HG02938 (cell line): ENCODE results near the gene BUB1B.

ENCODE experiments used
- ATAC-seq: cut with Tn5 transposase; IDR thresholded peaks from one replicate; pipeline ENCODE4 v1.9.1; 2021; ENCODE audit warnings: mild to moderate bottlenecking, moderate library complexity; ENCODE audit not compliant: unreplicated experiment

BUB1B gene

GRCh38 chr15:40182358-40183029 lies 21.6 kb downstream of the BUB1B start:
- peak; percentile 51 for ATAC-seq

GRCh38 chr15:40183636-40184463 lies 23.0 kb downstream of the BUB1B start:
- ATAC-seq, result no peak

GRCh38 chr15:40190591-40190990 lies 29.7 kb downstream of the BUB1B start:
- ATAC-seq, result no peak

GRCh38 chr15:40192942-40193341 lies 32.1 kb downstream of the BUB1B start:
- ATAC-seq, result no peak

- ATAC-seq, result no peak
These were observed 36.6 kb downstream of the BUB1B start for GRCh38 chr15:40197434-40197833.

GRCh38 chr15:40198355-40199085 lies 37.7 kb downstream of the BUB1B start:
- ATAC-seq, result no peak

GRCh38 chr15:40204100-40204499 lies 43.2 kb downstream of the BUB1B start:
- ATAC-seq, result no peak

GRCh38 chr15:40217166-40217824 lies 56.4 kb downstream of the BUB1B start:
- peak; percentile 62 for ATAC-seq

- ATAC-seq, result no peak
These were observed 58.9 kb downstream of the BUB1B start for GRCh38 chr15:40219801-40220200.

GRCh38 chr15:40222131-40222530 lies 61.3 kb downstream of the BUB1B start:
- ATAC-seq, result no peak

- no peak for ATAC-seq
These were observed 65.9 kb downstream of the BUB1B start for GRCh38 chr15:40226736-40227135.

- ATAC-seq, result no peak
These were observed 68.4 kb downstream of the BUB1B start for GRCh38 chr15:40229316-40229715.

- no peak for ATAC-seq
These were observed 69.1 kb downstream of the BUB1B start for GRCh38 chr15:40229956-40230355.

GRCh38 chr15:40232625-40233070 lies 71.8 kb downstream of the BUB1B start:
- no peak for ATAC-seq

GRCh38 chr15:40233727-40234577 lies 73.1 kb downstream of the BUB1B start:
- no peak for ATAC-seq

- no peak for ATAC-seq
These were observed 73.9 kb downstream of the BUB1B start for GRCh38 chr15:40234783-40235182.

- ATAC-seq, result no peak
These were observed 74.5 kb downstream of the BUB1B start for GRCh38 chr15:40235201-40235885.

- ATAC-seq, result no peak
These were observed 77.9 kb downstream of the BUB1B start, which contains the start of gene PAK6 for GRCh38 chr15:40238532-40239403. TSS of gene PAK6 (plus strand) at chr15:40239063. CDS start at chr15:40264786, 25,723 bp downstream.

GRCh38 chr15:40239404-40239692 lies 78.5 kb downstream of the BUB1B start:
- no peak for ATAC-seq
